NCI-H1105 treated with DMSO at 0.1 percent for 48 hours (cell line): ENCODE results near the gene RDM1.

Experiments used
- DNase-seq: peaks from one replicate; lab custom pipeline; 2025; lab: John Stamatoyannopoulos, UW

The RDM1 gene

DNA sequence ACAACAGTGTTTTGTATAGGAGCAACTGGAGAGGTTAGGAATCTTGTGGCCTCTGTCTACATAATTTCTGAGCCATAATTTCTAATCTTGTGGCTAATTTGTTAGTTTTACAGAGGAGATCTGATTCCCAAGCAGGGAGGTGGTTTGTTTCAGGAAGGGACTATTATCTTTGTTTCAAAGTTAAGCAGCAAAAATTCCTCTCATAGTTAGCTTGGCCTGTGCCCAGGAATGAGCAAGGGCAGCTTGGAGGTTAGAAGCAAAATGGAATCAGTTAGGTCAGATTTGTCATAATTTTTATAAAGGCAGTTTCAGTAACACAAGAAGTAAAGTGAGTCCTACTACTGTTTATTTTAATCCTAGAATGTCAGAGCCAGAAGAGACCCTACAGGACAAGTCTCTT lies 2.0 kb upstream of the RDM1 start:
- DNase-seq, result no peak

- no peak for DNase-seq
These were observed 1.3 kb upstream of the RDM1 start for GRCh38 chr17:35931794-35932425.

GRCh38 chr17:35927714-35928113 lies 2.9 kb downstream of the RDM1 start:
- DNase-seq, result no peak

- DNase-seq, result no peak
These were observed 6.9 kb downstream of the RDM1 start for GRCh38 chr17:35923609-35924114.

DNA sequence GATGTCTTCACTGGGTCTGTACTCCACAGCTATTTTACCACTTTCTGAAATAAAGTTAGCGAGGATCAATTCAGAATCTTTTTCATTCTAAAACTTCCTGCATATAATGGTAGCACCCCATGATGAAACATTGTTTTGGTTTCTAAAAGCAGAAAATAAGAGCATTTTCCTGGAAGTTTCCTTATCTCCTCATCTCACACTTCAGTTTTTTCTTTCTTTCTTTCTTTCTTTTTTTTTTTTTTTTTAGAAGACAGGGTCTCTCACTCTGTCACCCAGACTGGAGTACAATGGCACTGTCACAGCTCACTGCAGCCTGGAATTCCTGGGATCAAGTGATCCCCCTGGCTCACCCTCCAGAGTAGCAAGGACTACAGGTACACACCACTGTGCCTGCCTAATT lies 10.3 kb downstream of the RDM1 start:
- no peak for DNase-seq

DNA sequence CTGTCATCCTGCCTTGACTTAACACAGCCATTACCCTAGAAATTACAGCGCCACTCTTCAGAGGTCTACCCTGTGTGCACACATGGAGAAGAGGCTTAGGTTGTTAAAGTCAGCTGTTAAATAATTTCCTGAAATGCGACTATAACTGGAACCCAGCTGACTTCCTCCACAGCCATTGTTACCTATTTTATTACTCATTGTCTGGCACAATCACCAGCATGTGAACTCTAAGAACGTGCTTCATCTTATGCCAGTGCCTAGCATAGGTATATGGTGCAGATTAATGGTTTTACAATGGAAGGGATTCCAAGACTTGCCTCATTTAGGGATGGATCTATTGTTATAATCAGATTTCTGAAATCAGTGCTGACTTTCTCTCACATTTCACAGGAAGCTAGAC lies 11.9 kb downstream of the RDM1 start:
- DNase-seq, result no peak

GRCh38 chr17:35917519-35918213 lies 12.9 kb downstream of the RDM1 start:
- DNase-seq, result no peak

GRCh38 chr17:35915153-35915964 lies 15.2 kb downstream of the RDM1 start:
- no peak for DNase-seq

DNA sequence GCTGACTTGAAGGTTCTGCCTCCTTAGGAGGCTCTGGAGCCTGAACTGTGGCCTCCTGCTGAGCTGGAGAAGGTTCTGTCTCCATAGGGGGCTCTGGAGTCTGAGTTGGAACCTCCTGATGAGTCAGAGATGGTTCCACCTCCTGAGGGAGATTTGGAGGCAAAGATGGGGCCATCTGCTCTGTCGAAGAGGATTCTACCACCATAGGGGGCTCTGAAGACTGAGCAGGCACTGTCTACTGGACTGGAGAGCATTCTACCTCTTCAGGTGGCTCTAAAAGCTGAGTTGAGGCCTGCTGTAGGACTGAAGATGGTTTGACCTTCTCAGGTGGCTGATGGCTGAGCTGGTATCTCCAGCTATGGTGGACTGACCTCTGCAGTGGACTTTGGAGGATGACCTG lies 16.2 kb downstream of the RDM1 start:
- no peak for DNase-seq

DNA sequence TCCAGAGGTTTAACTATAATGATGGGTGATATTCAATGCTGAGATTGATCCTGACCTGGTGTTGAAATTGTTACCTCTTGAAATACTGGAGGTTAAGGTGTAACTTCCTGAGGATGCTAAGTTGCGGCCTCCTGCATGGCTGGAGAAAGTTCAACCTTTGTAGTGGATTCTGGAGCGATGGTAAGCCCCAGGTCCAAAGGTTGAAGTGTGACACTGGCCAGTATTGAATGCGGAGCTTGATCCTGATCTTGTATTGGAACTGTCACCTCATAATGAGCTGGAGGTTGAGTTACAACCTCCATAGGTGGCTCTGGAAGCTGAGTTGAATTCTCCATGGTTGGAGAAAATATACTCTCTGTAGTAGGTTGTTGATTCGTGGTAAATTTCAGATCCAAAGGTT lies 17.0 kb downstream of the RDM1 start:
- no peak for DNase-seq

DNA sequence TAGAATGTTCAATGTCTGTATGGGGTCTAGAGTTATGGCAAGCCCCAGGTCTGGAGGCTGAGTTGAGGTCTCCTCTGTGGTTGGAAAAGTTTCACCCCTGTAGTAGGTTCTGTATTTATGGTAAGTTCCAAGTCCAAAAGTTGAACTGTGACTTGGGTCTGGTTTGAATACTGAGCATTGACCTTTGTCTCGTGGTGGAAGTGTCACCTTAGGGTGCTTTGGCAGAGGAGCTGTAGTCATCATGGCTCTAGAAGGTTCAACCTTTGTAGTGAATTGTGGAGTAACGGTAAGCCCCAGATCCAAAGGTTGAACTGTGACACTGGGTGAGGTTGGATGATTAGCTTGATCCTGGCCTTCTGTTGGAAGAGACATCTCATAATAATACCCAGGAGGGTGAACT lies 17.6 kb downstream of the RDM1 start:
- DNase-seq, result no peak

- DNase-seq, result no peak
These were observed 18.1 kb downstream of the RDM1 start for GRCh38 chr17:35912339-35912912.

DNA sequence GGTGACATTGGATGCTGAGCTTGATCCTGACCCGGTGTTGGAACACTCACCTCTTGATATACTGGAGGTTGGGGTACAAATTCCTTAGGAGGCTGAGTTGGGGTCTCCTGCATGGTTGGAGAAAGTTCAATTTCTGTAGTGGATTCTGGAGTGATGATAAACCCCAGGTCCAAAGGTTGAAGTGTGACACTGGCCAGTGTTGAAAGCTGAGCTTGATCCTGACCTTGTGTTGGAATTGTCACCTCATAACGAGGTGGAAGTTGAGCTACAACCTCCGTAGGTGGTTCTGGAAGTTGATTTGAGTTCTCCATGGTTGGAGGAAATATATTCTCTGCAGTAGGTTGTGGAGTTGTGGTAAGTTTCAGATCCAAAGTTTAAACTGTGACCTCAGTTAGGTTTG lies 21.2 kb downstream of the RDM1 start:
- no peak for DNase-seq

DNA sequence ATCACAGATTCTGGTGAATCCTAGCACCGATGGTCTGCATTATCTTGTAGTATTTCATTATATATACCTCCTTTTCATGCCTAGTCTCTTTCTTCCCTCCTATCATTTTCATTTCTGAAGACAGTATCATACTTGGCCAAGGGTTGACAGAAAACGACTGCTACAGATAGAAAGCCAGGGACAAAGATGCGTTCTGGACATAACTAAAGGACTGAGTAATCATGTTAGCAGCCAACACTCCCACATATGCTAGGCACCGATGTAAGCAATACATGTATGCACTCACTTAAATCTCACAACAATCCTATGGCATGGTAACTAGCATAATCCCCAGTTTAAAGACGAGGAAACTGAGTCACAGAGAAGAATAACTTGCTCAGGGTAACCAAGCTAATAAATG lies 22.9 kb downstream of the RDM1 start:
- DNase-seq, result no peak

DNA sequence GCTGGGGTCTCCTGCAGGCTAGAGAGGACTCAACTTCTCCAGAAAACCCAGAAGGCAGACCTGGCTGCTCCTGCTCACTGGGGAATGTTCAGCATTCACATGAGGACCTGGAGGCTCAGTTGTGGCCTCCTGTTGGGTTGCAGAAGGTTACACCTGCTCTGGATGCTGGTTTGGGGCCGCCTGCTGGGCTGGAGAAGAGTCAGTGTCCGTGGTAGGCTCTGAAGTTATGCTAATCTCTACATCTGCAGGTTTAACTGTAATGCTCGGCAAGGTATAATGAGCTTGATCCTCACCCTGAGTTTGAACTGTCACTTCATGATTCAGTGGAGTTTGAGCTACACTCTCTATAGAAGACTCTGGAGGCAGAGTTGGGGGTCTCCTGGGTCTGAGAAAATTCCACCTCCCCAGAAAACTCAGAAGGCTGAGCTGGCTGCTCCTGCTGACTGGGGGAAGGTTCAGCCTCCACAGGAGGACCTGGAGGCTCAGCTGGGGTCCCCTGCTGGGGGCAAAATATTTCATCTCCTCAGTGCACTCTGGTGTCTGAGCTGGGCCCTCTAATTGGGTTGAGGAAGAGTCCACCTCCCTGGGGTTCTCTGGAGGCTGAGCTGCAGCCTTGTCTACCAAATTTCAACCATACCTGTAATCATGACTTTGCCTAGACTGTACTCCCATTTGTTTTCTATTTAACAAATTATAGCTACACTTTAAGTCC lies 23.5 kb downstream of the RDM1 start:
- DNase-seq, result no peak

- no peak for DNase-seq
These were observed 24.2 kb downstream of the RDM1 start for GRCh38 chr17:35906191-35906925.

GRCh38 chr17:35903451-35903850 lies 27.1 kb downstream of the RDM1 start:
- no peak for DNase-seq

DNA sequence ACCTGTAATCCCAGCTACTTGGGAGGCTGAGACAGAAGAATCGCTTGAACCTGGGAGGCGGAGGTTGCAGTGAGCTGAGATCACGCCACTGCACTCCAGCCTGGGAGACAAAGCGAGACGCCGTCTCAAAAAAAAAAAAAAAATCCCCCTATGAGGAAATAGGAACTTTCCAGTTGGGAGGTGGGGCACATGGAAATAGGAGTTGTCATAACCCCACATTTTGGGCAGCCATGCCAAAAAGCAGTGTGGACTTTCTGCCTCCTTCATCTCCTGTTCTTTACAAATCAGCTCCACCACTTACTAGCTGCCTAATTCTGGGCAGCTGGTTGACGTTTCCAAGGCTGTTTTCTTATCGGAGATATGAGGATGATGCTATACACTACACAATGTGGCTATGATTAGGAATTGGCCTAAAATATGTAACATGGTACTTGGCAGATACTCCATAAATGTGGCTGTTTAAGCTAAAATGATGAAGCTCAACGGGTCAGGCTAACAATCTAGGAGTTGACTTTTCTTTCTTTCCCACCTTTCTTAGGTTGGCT lies 28.9 kb downstream of the RDM1 start:
- no peak for DNase-seq

GRCh38 chr17:35900708-35901480 lies 29.7 kb downstream of the RDM1 start:
- DNase-seq, result no peak

DNA sequence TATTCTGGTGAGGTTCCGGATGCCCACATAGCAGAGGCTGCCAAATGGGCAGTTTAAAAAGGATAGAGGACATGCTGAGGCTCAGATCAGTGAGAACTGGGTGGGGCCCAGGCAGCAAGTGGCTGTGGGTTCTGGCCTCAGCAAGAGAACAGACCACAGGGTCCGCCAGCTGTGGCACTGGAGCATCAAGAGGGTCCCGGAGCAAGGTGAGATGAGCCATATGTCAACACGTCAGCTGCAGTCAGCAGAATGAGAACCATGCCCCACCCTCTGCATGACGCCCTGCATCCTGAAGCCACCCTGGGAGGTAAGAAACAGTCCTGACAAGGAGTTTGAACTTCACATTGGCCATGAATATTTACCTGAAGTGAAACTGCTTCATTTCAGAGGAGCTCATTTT lies 30.3 kb downstream of the RDM1 start:
- DNase-seq, result no peak
